HCT116 (cell line): Measurements from ENCODE around the gene COG2. TPM values are rescaled to one million over a fixed set of nuclear protein-coding genes. Genes with fewer than 3 reads are reported as not detected.
A peak's percentile ranks its signal among the peaks of the same experiment; 100 is the strongest.

Experiments used
- ATAC-seq: fragments of 200-7000 bp; cut with Tn5 transposase; 2 replicates; pipeline ENCODE4 v1.9.1; 2020; ENCODE audit warnings: mild to moderate bottlenecking, moderate library complexity
- BruUV-seq: library from RNA; stranded (reverse); fragments of 400-500 nt; replicated peaks from 2 replicates; lab custom pipeline; 2021; lab: Mats Ljungman, UMichigan
- CTCF ChIA-PET: fragments of 300-600 bp; sonication (Branson Sonifier 250); formaldehyde crosslinking; loops from one replicate; lab custom pipeline; 2021; ENCODE audit warnings: antibody characterized with exemption; lab: Charles Lee
- POLR2A ChIA-PET: fragments of 300-600, 350-600 bp; sonication (Branson Sonifier 250); formaldehyde crosslinking; loops from one replicate; lab custom pipeline; 2021; ENCODE audit warnings: antibody characterized with exemption; lab: Charles Lee
- RAD21 ChIA-PET, 2 experiments: fragments of 300-600 bp; sonication (Branson Sonifier 250); formaldehyde crosslinking; loops; one replicate each; lab custom pipeline; 2023; ENCODE audit warnings: low total read pairs in 2 of 2; ENCODE audit not compliant: uncharacterized antibody in 2 of 2, unreplicated experiment in 2 of 2, low non-redundant PET in 1 of 2; lab: Charles Lee
- DNase-seq: peaks from one replicate; pipeline ENCODE4 v3.0.0-alpha.2; 2010; ENCODE audit warnings: low read depth, low spot score
- H2AFZ ChIP-seq: fragments of 200-600 bp; shearing (Covaris generic), sonication (generic); 2 replicates; pipeline ENCODE4 v1.6.1; 2017; ENCODE audit warnings: low read depth, mixed run types, mixed read lengths, antibody characterized with exemption, low read length; ENCODE audit not compliant: poor library complexity, severe bottlenecking
- H3K27ac ChIP-seq: 2 replicates; pipeline ENCODE4 v1.5.1; 2012; ENCODE audit warnings: low read depth, low read length
- H3K27me3 ChIP-seq: fragments of 200-600 bp; sonication (generic); 2 replicates; pipeline ENCODE4 v1.6.1; 2016; ENCODE audit warnings: mixed run types, low read length, mixed read lengths; ENCODE audit not compliant: insufficient read depth
- H3K36me3 ChIP-seq, 2 experiments: fragments of 200-500 bp in 1 of 2; fragments of 200-600 bp in 1 of 2; sonication (Bioruptor generic) in 1 of 2; sonication (generic) in 1 of 2; 2 replicates each; pipeline versions ENCODE4 v1.5.1 to v1.6.1; 2014 to 2016; ENCODE audit warnings: low read length in 2 of 2, inconsistent platforms in 1 of 2, mixed read lengths in 1 of 2, mixed run types in 1 of 2; ENCODE audit not compliant: insufficient read depth in 2 of 2, control insufficient read depth in 1 of 2
- H3K4me1 ChIP-seq, 2 experiments: fragments of 200-600 bp in 1 of 2; sonication (generic) in 1 of 2; 2 replicates each; pipeline versions ENCODE4 v1.5.1 to v1.6.1; 2012 to 2017; ENCODE audit warnings: low read length in 2 of 2, inconsistent platforms in 1 of 2, mild to moderate bottlenecking in 1 of 2, mixed read lengths in 1 of 2, mixed run types in 1 of 2, moderate library complexity in 1 of 2; ENCODE audit not compliant: insufficient read depth in 2 of 2, control insufficient read depth in 1 of 2
- H3K4me2 ChIP-seq: fragments of 200-600 bp; sonication (generic); 2 replicates; pipeline ENCODE4 v1.6.1; 2017; ENCODE audit warnings: mixed run types, low read length, mixed read lengths
- H3K4me3 ChIP-seq, 2 experiments: fragments of 200-600 bp in 1 of 2; sonication (generic) in 1 of 2; replicated peaks in 1 of 2; 2 replicates each; pipeline ENCODE4 v1.5.1; 2011 to 2016; ENCODE audit warnings: low read length in 2 of 2, control low read depth in 1 of 2, low read depth in 1 of 2, mild to moderate bottlenecking in 1 of 2, mixed read lengths in 1 of 2, mixed run types in 1 of 2
- H3K79me2 ChIP-seq: fragments of 200-600 bp; sonication (generic); 2 replicates; pipeline ENCODE4 v1.6.1; 2017; ENCODE audit warnings: mild to moderate bottlenecking, mixed run types, low read length, moderate library complexity, mixed read lengths; ENCODE audit not compliant: insufficient read depth
- H3K9ac ChIP-seq: fragments of 200-600 bp; sonication (generic); 2 replicates; pipeline ENCODE4 v1.6.1; 2016; ENCODE audit warnings: low read length, mixed read lengths
- H3K9me2 ChIP-seq: fragments of 200-600 bp; sonication (generic), shearing (Covaris generic); 2 replicates; pipeline ENCODE4 v1.6.1; 2017; ENCODE audit warnings: mixed run types, mild to moderate bottlenecking, moderate library complexity; ENCODE audit not compliant: insufficient read depth
- H3K9me3 ChIP-seq, 2 experiments: fragments of 200-500 bp in 1 of 2; fragments of 200-600 bp in 1 of 2; sonication (Bioruptor generic) in 1 of 2; sonication (generic) in 1 of 2; 2 replicates each; pipeline ENCODE4 v1.6.1; 2014 to 2017; ENCODE audit warnings: low read length in 2 of 2, mixed read lengths in 2 of 2, inconsistent platforms in 1 of 2, low read depth in 1 of 2, mild to moderate bottlenecking in 1 of 2, mixed run types in 1 of 2, moderate library complexity in 1 of 2; ENCODE audit not compliant: control insufficient read depth in 1 of 2, insufficient read depth in 1 of 2
- H4K20me1 ChIP-seq: fragments of 200-600 bp; sonication (generic), shearing (Covaris generic); 2 replicates; pipeline ENCODE4 v1.6.1; 2017; ENCODE audit warnings: mixed run types, mild to moderate bottlenecking, moderate library complexity; ENCODE audit not compliant: insufficient read depth
- EGR1 ChIP-seq: IDR thresholded peaks from 2 replicates; pipeline ENCODE4 v1.6.1; 2012; ENCODE audit warnings: low read depth
- POLR2A ChIP-seq: IDR thresholded peaks from 2 replicates; pipeline ENCODE4 v1.7.0; 2011; ENCODE audit warnings: borderline replicate concordance; ENCODE audit not compliant: insufficient read depth, insufficient read length; ENCODE audit errors: extremely low read depth
- SP1 ChIP-seq: IDR thresholded peaks from 2 replicates; pipeline ENCODE4 v1.6.1; 2012; ENCODE audit warnings: low read depth
- YY1 ChIP-seq: IDR thresholded peaks from 2 replicates; pipeline ENCODE4 v1.6.1; 2011; ENCODE audit warnings: low read length, low read depth, moderate library complexity, mild to moderate bottlenecking; ENCODE audit not compliant: insufficient replicate concordance; ENCODE audit errors: extremely low read depth
- intact Hi-C: fragments of 100-400 bp; cut with micrococcal nuclease; formaldehyde crosslinking; loops from 2 replicates; pipeline ENCODE4 v1.10.0; 2022
- total RNA-seq: library from RNA; stranded (reverse); gene quantifications from one replicate; pipeline ENCODE4 v1.2.1, GENCODE V29; 2021; ENCODE audit not compliant: unreplicated experiment
- TF ChIP-seq, protein P1 (sequence below): IDR thresholded peaks from 2 replicates; pipeline ENCODE4 v1.6.1; 2012
- TF ChIP-seq, protein P2 (sequence below): IDR thresholded peaks from 2 replicates; pipeline ENCODE4 v1.6.1; 2012

Gene COG2
- total RNA-seq, 1 experiment from 2014 or later = 28.6 TPM

DNA sequence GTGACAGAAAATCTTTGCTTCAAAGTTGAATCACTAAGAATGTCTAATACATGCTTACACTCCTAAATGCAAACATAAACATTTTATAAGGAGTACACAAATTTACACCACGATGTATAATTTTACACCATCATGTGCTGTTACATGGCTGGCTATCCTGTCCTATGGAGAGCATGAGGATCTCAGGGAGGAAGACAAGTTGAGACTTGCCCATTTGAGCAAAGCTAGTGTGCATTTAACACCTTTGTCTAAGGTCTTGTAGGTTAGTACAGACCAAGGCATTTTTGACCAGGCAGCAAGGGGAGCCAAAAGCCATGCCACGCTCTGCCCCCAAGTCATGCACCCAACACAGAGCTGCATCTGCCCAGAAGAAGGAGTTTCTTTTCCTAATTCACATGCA is 14.5 kb upstream of the COG2 start:
- no peaks in the 10 kb centered on the region for H3K79me2 ChIP-seq
- ChIA-PET CTCF (no interaction called here), POLR2A (no interaction called here), RAD21 (no interaction called here)
- no peak for ATAC-seq
- intact Hi-C loops = no loop called here
- no peak overlapping the region for H3K4me2 ChIP-seq
- no peak for TF ChIP-seq YY1
- TF ChIP-seq, protein P1, sequence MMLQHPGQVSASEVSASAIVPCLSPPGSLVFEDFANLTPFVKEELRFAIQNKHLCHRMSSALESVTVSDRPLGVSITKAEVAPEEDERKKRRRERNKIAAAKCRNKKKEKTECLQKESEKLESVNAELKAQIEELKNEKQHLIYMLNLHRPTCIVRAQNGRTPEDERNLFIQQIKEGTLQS = no peak
- no peaks in the 10 kb centered on the region for H3K9me3 ChIP-seq
- H3K36me3 ChIP-seq = no peaks in the 10 kb centered on the region
- no peak for DNase-seq
- no peak overlapping the region for H3K9ac ChIP-seq
- no peaks in the 10 kb centered on the region for H3K27me3 ChIP-seq
- H2AFZ ChIP-seq = no peak overlapping the region
- no TSS peak for BruUV-seq
- H4K20me1 ChIP-seq = no peaks in the 10 kb centered on the region
- no peaks in the 10 kb centered on the region for H3K9me2 ChIP-seq
- H3K27ac ChIP-seq = no peak overlapping the region
- H3K4me1 ChIP-seq = no peaks in the 10 kb centered on the region
- no peak overlapping the region for H3K4me3 ChIP-seq

DNA sequence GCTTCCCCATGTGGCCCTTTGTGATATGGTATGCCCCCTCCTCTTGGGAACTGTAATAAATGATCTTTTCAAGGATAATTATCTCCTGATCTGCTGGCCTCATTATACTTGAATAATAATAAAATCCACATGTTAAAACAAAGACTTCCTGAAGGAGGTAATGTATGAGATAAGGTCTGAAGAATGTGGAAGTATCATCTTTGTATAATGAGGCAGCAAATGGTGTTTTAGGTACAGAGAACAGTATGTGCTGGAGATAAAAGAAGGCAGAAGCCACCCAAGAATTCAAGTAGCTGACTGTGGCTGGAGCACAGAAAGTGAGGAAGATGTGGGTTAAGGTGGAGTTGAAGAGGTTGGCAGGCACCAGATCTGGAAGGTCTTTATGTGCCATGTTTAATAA is 12.8 kb upstream of the COG2 start:
- ATAC-seq (no peak), DNase-seq (no peak)
- TF ChIP-seq POLR2A = no peak
- TF ChIP-seq SP1 = no peak
- no peak for TF ChIP-seq EGR1
- TF ChIP-seq, protein P2, sequence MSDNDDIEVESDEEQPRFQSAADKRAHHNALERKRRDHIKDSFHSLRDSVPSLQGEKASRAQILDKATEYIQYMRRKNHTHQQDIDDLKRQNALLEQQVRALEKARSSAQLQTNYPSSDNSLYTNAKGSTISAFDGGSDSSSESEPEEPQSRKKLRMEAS = no peak
- Histone ChIP-seq H3K9me2 (no peaks in the 10 kb centered on the region), H3K36me3 (no peaks in the 10 kb centered on the region), H3K27me3 (no peaks in the 10 kb centered on the region), H4K20me1 (no peaks in the 10 kb centered on the region), H2AFZ (peak overlapping the region; percentile 25), H3K9ac (no peak overlapping the region), H3K4me1 (no peaks in the 10 kb centered on the region), H3K4me2 (no peak overlapping the region), H3K4me3 (no peak overlapping the region), H3K27ac (no peak overlapping the region), H3K79me2 (no peaks in the 10 kb centered on the region), H3K9me3 (no peaks in the 10 kb centered on the region)
- RAD21 ChIA-PET = no interaction called here
- POLR2A ChIA-PET = no interaction called here
- no TSS peak for BruUV-seq
- CTCF ChIA-PET = no interaction called here
- intact Hi-C loops = no loop called here
